Lower leg skin (tissue), 4 donors: ENCODE results near the gene CDH13. TPM values are rescaled to one million over a fixed set of nuclear protein-coding genes. Genes with fewer than 3 reads are reported as not detected.

ENCODE experiments used
- DNase-seq, 2 donors: peaks; one replicate each; pipeline ENCODE4 v3.0.0-alpha.2; 2019; ENCODE audit warnings: low spot score in 2 of 2
- H3K4me3 ChIP-seq: fragments of 200-600 bp; sonication (generic); 2 replicates; pipeline ENCODE4 v1.5.1; 2017; ENCODE audit warnings: mild to moderate bottlenecking, low read depth; ENCODE audit not compliant: poor library complexity, severe bottlenecking
- CTCF ChIP-seq, 3 donors: fragments of 450-650 bp; IDR thresholded peaks; one replicate each; pipeline ENCODE4 v1.5.1; 2016; ENCODE audit warnings: antibody characterized with exemption in 3 of 3, mild to moderate bottlenecking in 3 of 3, moderate library complexity in 2 of 3
- POLR2A ChIP-seq, 2 donors: fragments of 450-650 bp; IDR thresholded peaks; one replicate each; pipeline ENCODE4 v1.6.1; 2016 to 2017; ENCODE audit warnings: antibody characterized with exemption in 2 of 2, mild to moderate bottlenecking in 1 of 2, moderate library complexity in 1 of 2
- WGBS, 2 donors: methylation state at CpG; one replicate each; pipeline ENCODE4 v1.1.5; 2018; 5-methylcytosine and 5-hydroxymethylcytosine counted together
- intact Hi-C: fragments of 100-400 bp; cut with DNase I; formaldehyde crosslinking; loops from one replicate; pipeline ENCODE4 v1.15.0; 2023; ENCODE audit warnings: low total_unique reads
- total RNA-seq, 4 donors: library from RNA; depleted of rRNA; stranded (reverse); fragments of >200 nt; gene quantifications; one replicate each; pipeline ENCODE4 v1.1.0, GENCODE V29; 2016

The CDH13 gene
- total RNA-seq, 4 donors from 2014 or later: 102 to 246 (median 155) TPM

- intact Hi-C loops: no loop called here
- WGBS, 2 donors: 87 to 88% methylated on average over 7 of the region's 7 CpGs
- no peak for DNase-seq
- TF ChIP-seq POLR2A (IDR thresholded peaks at IDR 0.05) (no peak), CTCF (IDR thresholded peaks at IDR 0.05) (no peak)
- H3K4me3 ChIP-seq: no peak overlapping the region
Measured at GRCh38 chr16:83592778-83593177, 966.0 kb downstream of the CDH13 start.

DNA sequence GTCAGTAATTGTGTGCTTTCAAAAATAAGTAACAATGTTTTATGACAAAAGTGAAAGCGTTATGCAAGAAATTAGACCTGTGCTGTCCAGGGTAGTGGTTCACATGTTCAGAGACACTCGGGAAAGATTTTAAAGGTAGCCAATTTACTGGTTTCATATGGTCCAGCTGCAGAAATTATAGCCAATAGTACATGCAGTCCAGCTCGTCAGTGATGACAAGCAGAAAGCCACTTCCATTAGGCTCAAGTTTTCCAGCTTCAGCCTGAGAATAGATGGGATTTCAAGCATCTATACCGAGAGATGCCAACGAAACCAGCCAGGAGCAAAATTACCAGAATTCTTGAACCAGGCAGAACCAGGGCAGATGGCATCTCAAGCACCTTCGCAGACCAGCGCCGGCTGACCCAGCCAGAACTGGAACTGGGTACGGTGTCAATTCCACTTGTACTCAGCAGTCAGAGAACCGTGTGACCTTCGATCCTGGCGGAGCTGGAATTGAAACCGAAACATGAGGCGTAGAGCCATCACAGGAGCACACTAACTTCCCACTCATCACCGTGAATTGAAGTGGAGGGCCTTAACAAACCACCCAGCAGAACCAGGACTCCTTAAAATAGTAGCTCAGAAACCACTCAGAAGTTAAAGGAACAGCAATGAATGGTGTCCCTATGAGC is 973.2 kb downstream of the CDH13 start:
- peak in 1 of 2 donors; percentile 42 for DNase-seq
- intact Hi-C loops: no loop called here
- 88 to 89% methylated on average over 15 of the region's 15 CpGs for WGBS, 2 donors
- TF ChIP-seq POLR2A (IDR thresholded peaks at IDR 0.05): no peak
- TF ChIP-seq CTCF (IDR thresholded peaks at IDR 0.05): no peak
- H3K4me3 ChIP-seq: no peak overlapping the region

DNA sequence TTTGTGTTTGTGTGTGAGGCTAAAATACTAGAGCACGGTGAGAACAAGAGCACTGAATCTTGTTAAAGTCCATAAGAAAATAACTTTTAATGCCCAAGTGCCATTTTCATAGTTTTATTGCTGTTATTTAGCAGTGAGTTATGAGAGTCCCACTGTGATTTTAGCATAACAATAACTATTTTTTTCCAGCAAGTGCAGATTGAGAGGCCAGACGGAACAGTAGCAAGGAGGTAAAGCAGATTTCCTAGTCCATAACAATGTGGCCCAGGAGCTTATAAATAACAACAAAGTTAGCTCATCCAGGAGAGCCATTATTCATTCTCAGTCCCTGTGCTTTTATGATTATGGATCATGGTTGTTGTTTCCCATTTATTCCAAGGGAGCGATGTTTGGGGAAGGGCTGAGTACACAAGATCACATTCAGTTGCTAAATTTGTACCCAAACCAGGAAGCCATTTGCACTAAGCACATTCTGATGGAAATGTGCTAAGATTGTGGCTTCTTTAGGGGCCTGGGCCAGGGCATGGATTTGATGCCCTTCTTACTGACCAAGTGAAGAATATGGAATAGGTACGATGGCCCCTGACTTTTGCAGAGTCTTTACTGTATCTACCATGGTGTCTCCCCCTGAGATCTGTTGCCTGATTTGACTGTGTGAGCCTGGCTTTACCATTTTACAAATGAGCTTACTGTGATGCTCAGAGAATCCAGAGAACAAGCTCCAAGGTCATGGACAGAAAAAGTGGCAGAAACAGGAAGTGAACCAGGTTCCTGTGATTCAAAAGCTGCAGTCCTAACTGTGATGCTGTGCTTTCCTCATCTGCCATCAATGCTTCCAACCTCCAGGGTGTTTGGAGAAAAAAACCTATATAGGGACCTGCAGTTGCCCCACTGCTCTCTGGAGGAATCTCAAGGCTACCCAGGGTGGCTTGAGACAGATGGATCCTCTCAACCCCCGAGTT is 976.3 kb downstream of the CDH13 start:
- no peak overlapping the region for H3K4me3 ChIP-seq
- 87 to 88% methylated on average over 5 of the region's 5 CpGs for WGBS, 2 donors
- peak in 1 of 2 donors; percentile 31 for DNase-seq
- TF ChIP-seq CTCF (IDR thresholded peaks at IDR 0.05) (no peak), POLR2A (IDR thresholded peaks at IDR 0.05) (no peak)
- intact Hi-C loops: no loop called here

- TF ChIP-seq CTCF (IDR thresholded peaks at IDR 0.05): no peak
- intact Hi-C loops: no loop called here
- WGBS, 2 donors: 50 to 64% methylated on average over 5 of the region's 5 CpGs
- H3K4me3 ChIP-seq: no peak overlapping the region
- DNase-seq: peak in 1 of 2 donors; percentile 50
Measured at GRCh38 chr16:83603723-83604570, 977.2 kb downstream of the CDH13 start.

DNA sequence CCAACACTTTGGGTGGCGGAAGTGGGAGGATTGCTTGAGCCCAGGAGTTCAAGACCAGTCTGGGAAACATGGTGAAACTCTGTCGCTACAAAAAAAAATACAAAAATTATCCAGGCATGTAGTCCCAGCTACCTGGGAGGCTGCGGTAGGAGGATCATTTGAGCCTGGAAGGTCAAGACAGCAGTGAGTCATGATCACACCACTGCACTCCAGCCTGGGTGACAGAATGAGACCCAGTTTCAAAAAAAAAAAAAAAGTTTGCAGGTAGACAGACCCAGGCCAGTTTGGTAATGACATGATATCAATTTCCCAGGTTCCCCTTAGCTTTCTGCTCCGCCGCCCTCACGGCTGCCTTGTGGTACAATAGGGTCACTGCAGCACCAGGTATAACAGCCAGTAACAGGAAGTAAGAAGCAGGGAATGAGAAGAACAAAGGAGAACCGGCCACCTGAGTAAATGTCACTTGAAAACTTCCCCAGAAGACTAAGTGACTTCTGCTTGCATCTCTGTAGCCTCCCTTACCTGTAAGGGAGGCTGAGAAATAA is 979.8 kb downstream of the CDH13 start:
- DNase-seq: no peak
- intact Hi-C loops: no loop called here
- H3K4me3 ChIP-seq: no peak overlapping the region
- 89 to 93% methylated on average over 7 of the region's 7 CpGs for WGBS, 2 donors
- TF ChIP-seq POLR2A (IDR thresholded peaks at IDR 0.05): no peak
- TF ChIP-seq CTCF (IDR thresholded peaks at IDR 0.05): no peak
